Measurements from ENCODE around the gene TMEM208.

DNA sequence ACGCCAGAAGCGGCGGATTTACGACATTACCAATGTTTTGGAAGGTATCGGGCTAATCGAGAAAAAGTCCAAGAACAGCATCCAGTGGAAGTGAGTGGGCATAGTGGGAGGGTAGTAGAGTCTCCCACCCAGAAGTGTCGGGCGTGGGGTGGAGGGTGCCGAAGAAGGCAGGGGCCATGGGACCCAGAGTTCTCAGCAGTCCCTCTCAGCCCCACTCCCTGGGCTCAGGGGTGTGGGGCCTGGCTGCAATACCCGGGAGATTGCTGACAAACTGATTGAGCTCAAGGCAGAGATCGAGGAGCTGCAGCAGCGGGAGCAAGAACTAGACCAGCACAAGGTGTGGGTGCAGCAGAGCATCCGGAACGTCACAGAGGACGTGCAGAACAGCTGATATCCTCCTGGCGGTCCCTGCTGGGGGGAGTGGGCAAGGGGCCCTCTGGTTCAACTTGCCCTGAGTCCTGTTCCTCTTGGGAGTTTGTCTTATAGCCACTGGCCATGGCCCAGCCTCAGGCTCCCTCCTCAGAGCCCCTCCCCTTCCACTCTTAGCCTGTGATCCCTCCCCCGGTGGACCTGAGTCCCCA, 34.1 kb upstream of the TMEM208 start:
- TF ChIP-seq CTCF (IDR thresholded peaks at IDR 0.05 in 4 of 5, conservative IDR thresholded peaks at IDR 0.05 in 1 of 5): no peak
- TF ChIP-seq POLR2A (IDR thresholded peaks at IDR 0.05): no peak

All from gastrocnemius medialis (tissue), 4 donors.